Dermis microvascular lymphatic vessel endothelial cell (primary cell): ENCODE data around the gene SWAP70. TPM values are rescaled to one million over a fixed set of nuclear protein-coding genes. Genes with fewer than 3 reads are reported as not detected.

Experiments
- DNase-seq, 2 donors: peaks; one replicate each; pipeline versions ENCODE4 v3.0.0 to v3.0.0-alpha.2; 2010; ENCODE audit warnings: low read depth in 2 of 2
- total RNA-seq: library from RNA; depleted of rRNA; stranded (reverse); fragments of >200 nt; gene quantifications from 2 replicates; pipeline ENCODE4 v1.2.1, GENCODE V29; 2014

The SWAP70 gene
- total RNA-seq, 1 donor from 2014 or later: 55.8 TPM

GRCh38 chr11:9651899-9652748, 11.8 kb upstream of the SWAP70 start:
- peak; percentile 85 to 86 for DNase-seq

- no peak for DNase-seq
Measured at GRCh38 chr11:9653871-9654270, 10.0 kb upstream of the SWAP70 start.

- peak in 1 of 2 donors; percentile 34 for DNase-seq
Measured at GRCh38 chr11:9656864-9657263, 7.0 kb upstream of the SWAP70 start.

- no peak for DNase-seq
Measured at GRCh38 chr11:9657531-9657930, 6.3 kb upstream of the SWAP70 start.

- peak in 1 of 2 donors; percentile 40 for DNase-seq
Measured at GRCh38 chr11:9660886-9661285, 3.0 kb upstream of the SWAP70 start.

GRCh38 chr11:9662273-9662672, 1.6 kb upstream of the SWAP70 start:
- DNase-seq: no peak

- DNase-seq: peak; percentile 17 to 48
Measured at GRCh38 chr11:9664276-9665171, 647 bp downstream of the SWAP70 start.

- no peak for DNase-seq
Measured at GRCh38 chr11:9665749-9666148, 1.9 kb downstream of the SWAP70 start.

- no peak for DNase-seq
Measured at GRCh38 chr11:9669954-9670353, 6.1 kb downstream of the SWAP70 start.

- no peak for DNase-seq
Measured at GRCh38 chr11:9672288-9672916, 8.5 kb downstream of the SWAP70 start.

GRCh38 chr11:9672918-9673317, 9.0 kb downstream of the SWAP70 start:
- DNase-seq: no peak

GRCh38 chr11:9675691-9676090, 11.8 kb downstream of the SWAP70 start:
- no peak for DNase-seq

- DNase-seq: no peak
Measured at GRCh38 chr11:9677951-9678350, 14.1 kb downstream of the SWAP70 start.

- no peak for DNase-seq
Measured at GRCh38 chr11:9678576-9678975, 14.7 kb downstream of the SWAP70 start.

GRCh38 chr11:9680028-9680427, 16.2 kb downstream of the SWAP70 start:
- DNase-seq: no peak

- no peak for DNase-seq
Measured at GRCh38 chr11:9681583-9682372, 17.9 kb downstream of the SWAP70 start.

GRCh38 chr11:9687711-9688477, 24.0 kb downstream of the SWAP70 start:
- DNase-seq: peak in 1 of 2 donors; percentile 60

- DNase-seq: peak; percentile 86 to 94
Measured at GRCh38 chr11:9688716-9689511, 25.0 kb downstream of the SWAP70 start.

- peak in 1 of 2 donors; percentile 20 for DNase-seq
Measured at GRCh38 chr11:9689721-9690120, 25.8 kb downstream of the SWAP70 start.
